HEK293 (cell line): Measurements from ENCODE around the gene USP30.

Source experiments
- CTCF ChIA-PET: fragments of 350-600 bp; formaldehyde crosslinking; extraction: SDS; loops from one replicate; lab custom pipeline; 2021; ENCODE audit warnings: antibody characterized with exemption; lab: Yijun Ruan, JAX
- POLR2A ChIA-PET: fragments of 300-600 bp; formaldehyde crosslinking; extraction: SDS; loops from one replicate; lab custom pipeline; 2020; ENCODE audit warnings: antibody characterized with exemption, inconsistent platforms; lab: Yijun Ruan, JAX
- H3K27ac ChIP-seq: fragments of 200-500 bp; sonication (Bioruptor generic); 2 replicates; pipeline ENCODE4 v1.5.1; 2014; ENCODE audit warnings: low read depth, low read length, control low read depth, inconsistent platforms; ENCODE audit errors: extremely low read depth
- H3K36me3 ChIP-seq, 2 experiments: fragments of 200-500 bp in 1 of 2; sonication (Bioruptor generic) in 1 of 2; 1 replicate in 1 of 2; 2 replicates in 1 of 2; pipeline ENCODE4 v1.5.1; 2014 to 2017; ENCODE audit warnings: inconsistent platforms in 2 of 2, low read length in 2 of 2; ENCODE audit not compliant: control insufficient read depth in 2 of 2, insufficient read depth in 1 of 2
- H3K4me1 ChIP-seq: fragments of 200-500 bp; sonication (Bioruptor generic); 2 replicates; pipeline ENCODE4 v1.5.1; 2014; ENCODE audit warnings: mild to moderate bottlenecking, low read length, inconsistent platforms; ENCODE audit not compliant: control insufficient read depth, insufficient read depth
- H3K4me3 ChIP-seq: 2 replicates; pipeline ENCODE4 v1.5.1; 2011; ENCODE audit warnings: low read depth, mild to moderate bottlenecking, control low read depth, low read length, moderate library complexity
- H3K9me3 ChIP-seq: fragments of 200-500 bp; sonication (Bioruptor generic); 2 replicates; pipeline ENCODE4 v1.5.1; 2014; ENCODE audit warnings: low read depth, low read length, inconsistent platforms; ENCODE audit not compliant: control insufficient read depth, insufficient read depth
- GLIS1 ChIP-seq: fragments of 450-650 bp; formaldehyde crosslinking; IDR thresholded peaks from 2 replicates; pipeline ENCODE4 v1.5.1; 2016; ENCODE audit warnings: missing biosample characterization, missing genetic modification characterization
- KLF1 ChIP-seq: fragments of 450-650 bp; formaldehyde crosslinking; IDR thresholded peaks from 2 replicates; pipeline ENCODE4 v1.5.1; 2016; ENCODE audit warnings: missing biosample characterization, missing genetic modification characterization
- KLF10 ChIP-seq: fragments of 450-650 bp; IDR thresholded peaks from 2 replicates; pipeline ENCODE4 v1.5.1; 2018; ENCODE audit warnings: missing biosample characterization, mild to moderate bottlenecking, missing genetic modification characterization
- SCRT2 ChIP-seq: fragments of 450-650 bp; formaldehyde crosslinking; IDR thresholded peaks from 2 replicates; pipeline ENCODE4 v1.5.1; 2016; ENCODE audit warnings: missing biosample characterization, missing genetic modification characterization
- ZFHX2 ChIP-seq: fragments of 450-650 bp; formaldehyde crosslinking; conservative IDR thresholded peaks from 2 replicates; pipeline ENCODE4 v1.5.1; 2016; ENCODE audit warnings: missing biosample characterization, missing genetic modification characterization
- ZIC2 ChIP-seq: fragments of 450-650 bp; formaldehyde crosslinking; IDR thresholded peaks from 2 replicates; pipeline ENCODE4 v1.5.1; 2016; ENCODE audit warnings: missing biosample characterization, missing genetic modification characterization
- ZNF132 ChIP-seq: fragments of 450-650 bp; formaldehyde crosslinking; IDR thresholded peaks from 2 replicates; pipeline ENCODE4 v1.5.1; 2017; ENCODE audit warnings: missing biosample characterization, missing genetic modification characterization, borderline replicate concordance
- ZNF341 ChIP-seq: fragments of 450-650 bp; formaldehyde crosslinking; IDR thresholded peaks from 2 replicates; pipeline ENCODE4; 2016; ENCODE audit warnings: low read depth, missing biosample characterization, missing genetic modification characterization
- ZNF423 ChIP-seq: fragments of 450-650 bp; formaldehyde crosslinking; IDR thresholded peaks from 2 replicates; pipeline ENCODE4 v1.5.1; 2016; ENCODE audit warnings: missing biosample characterization, missing genetic modification characterization
- ZNF843 ChIP-seq: fragments of 450-650 bp; formaldehyde crosslinking; IDR thresholded peaks from 2 replicates; pipeline ENCODE4 v1.5.1; 2016; ENCODE audit warnings: missing biosample characterization, missing genetic modification characterization
- ZXDB ChIP-seq: fragments of 450-650 bp; formaldehyde crosslinking; IDR thresholded peaks from 2 replicates; pipeline ENCODE4 v1.5.1; 2016; ENCODE audit warnings: missing biosample characterization, missing genetic modification characterization
- TF ChIP-seq, protein P1 (sequence below): fragments of 450-650 bp; IDR thresholded peaks from 2 replicates; pipeline ENCODE4 v1.5.1; 2018; ENCODE audit warnings: missing biosample characterization, mild to moderate bottlenecking, missing genetic modification characterization
- TF ChIP-seq, protein P2 (sequence below): fragments of 450-650 bp; formaldehyde crosslinking; IDR thresholded peaks from 2 replicates; pipeline ENCODE4 v1.5.1; 2016; ENCODE audit warnings: missing biosample characterization, missing genetic modification characterization
- TF ChIP-seq, protein P3 (sequence below): fragments of 450-650 bp; formaldehyde crosslinking; conservative IDR thresholded peaks from 2 replicates; pipeline ENCODE4 v1.5.1; 2016; ENCODE audit warnings: low read depth, missing biosample characterization, missing genetic modification characterization
- TF ChIP-seq, protein P4 (sequence below): fragments of 450-650 bp; formaldehyde crosslinking; IDR thresholded peaks from 2 replicates; pipeline ENCODE4 v1.5.1; 2017; ENCODE audit warnings: missing biosample characterization, missing genetic modification characterization
- TF ChIP-seq, protein P5 (sequence below): fragments of 450-650 bp; formaldehyde crosslinking; IDR thresholded peaks from 2 replicates; pipeline ENCODE4 v1.5.1; 2016; ENCODE audit warnings: missing biosample characterization, missing genetic modification characterization
- TF ChIP-seq, protein P6 (sequence below): fragments of 450-650 bp; formaldehyde crosslinking; IDR thresholded peaks from 2 replicates; pipeline ENCODE4 v1.5.1; 2016; ENCODE audit warnings: missing biosample characterization, missing genetic modification characterization

USP30 gene

DNA sequence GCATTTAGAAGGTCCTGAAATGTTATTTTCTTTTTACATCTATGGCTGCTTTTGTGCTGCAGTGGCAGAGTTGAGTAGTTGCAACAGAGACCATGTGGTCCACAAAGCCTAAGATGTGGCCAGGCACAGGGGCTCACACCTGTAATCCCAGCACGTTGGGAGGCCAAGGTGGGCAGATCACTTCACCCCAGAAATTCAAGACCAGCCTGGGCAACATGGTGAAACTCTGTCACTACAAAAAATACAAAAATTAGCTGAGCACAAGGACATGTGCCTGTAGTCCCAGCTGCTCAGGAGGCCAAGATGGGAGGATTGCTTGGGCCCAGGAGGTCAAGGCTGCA lies 13.4 kb downstream of the USP30 start:
- Histone ChIP-seq H3K9me3 (no peaks in the 10 kb centered on the region), H3K36me3 (peaks cover 6 to 47% of the 10 kb centered on the region in 2 experiments; a peak in 2 of 3 replicates), H3K4me3 (no peak overlapping the region), H3K4me1 (no peaks in the 10 kb centered on the region), H3K27ac (no peak overlapping the region)
- POLR2A ChIA-PET: no interaction called here
- TF ChIP-seq ZNF843: no peak
- TF ChIP-seq ZFHX2: no peak
- TF ChIP-seq GLIS1 (tag by site-specific recombination): no peak
- CTCF ChIA-PET: no interaction called here

DNA sequence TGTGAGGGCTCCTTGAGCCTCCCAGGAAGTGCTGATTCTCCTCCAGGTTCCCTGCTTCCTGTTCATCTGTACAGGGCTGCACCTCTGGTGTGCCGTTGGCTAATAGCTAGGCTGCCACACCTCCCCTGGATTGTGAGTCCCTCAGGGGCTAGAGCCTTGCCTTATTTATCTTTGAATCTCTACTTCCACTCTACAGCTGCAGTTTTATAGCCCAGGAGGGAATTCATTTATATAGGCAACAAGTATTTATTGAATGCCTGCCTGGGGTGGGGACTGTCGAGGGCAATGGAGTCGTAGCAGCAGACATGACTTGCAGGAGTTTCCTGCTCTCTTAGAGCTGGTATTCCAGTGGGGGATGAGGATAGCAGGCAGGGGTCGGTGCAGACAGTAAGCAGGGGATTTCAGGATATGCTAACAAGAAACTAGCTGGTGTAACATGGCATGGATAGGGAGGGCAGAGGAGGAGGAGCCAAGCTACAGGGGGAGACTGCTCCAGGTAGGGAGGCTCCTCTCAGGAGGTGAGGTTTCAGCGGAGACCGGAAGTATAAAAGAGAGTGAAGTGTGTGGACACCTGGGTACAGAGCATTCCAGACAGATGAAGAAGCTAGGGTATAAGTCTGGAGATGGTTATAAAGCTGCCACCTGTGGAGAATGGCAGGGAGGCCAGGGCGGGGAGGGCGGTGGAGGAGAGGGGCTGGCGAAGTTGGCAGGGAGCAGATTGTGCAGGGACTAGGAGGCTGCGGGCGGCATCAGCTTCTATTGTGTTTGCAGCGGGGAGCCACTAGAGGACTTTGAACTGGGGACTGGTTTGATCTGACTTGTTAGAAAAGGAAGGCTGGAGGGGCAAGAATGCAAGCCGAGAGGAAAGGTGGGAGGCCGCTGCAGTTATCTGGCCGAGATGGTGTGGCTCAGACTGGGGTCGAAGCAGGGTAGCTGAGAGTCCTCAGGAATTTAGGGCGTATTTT lies 17.2 kb downstream of the USP30 start:
- POLR2A ChIA-PET: interaction anchor here (1.0 kb wide), 1 partner anchor 17 kb away, joined by 3 read pairs; the partner anchor contains the start of gene USP30
- TF ChIP-seq SCRT2 (peak; percentile 60; the same call in 1 of the 2 replicates), GLIS1 (tag by site-specific recombination) (peak; percentile 38; the same call in 1 of the 2 replicates), ZXDB (tag by site-specific recombination) (no peak), ZNF132 (no peak), ZNF423 (tag by site-specific recombination) (peak; percentile 93), ZIC2 (peak; percentile 67), KLF1 (peak; percentile 97), KLF10 (peak; percentile 71; the same call in 1 of the 2 replicates), ZNF341 (peak; percentile 74)
- TF ChIP-seq, protein P1, sequence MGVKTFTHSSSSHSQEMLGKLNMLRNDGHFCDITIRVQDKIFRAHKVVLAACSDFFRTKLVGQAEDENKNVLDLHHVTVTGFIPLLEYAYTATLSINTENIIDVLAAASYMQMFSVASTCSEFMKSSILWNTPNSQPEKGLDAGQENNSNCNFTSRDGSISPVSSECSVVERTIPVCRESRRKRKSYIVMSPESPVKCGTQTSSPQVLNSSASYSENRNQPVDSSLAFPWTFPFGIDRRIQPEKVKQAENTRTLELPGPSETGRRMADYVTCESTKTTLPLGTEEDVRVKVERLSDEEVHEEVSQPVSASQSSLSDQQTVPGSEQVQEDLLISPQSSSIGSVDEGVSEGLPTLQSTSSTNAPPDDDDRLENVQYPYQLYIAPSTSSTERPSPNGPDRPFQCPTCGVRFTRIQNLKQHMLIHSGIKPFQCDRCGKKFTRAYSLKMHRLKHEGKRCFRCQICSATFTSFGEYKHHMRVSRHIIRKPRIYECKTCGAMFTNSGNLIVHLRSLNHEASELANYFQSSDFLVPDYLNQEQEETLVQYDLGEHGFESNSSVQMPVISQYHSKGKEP: 0 out of 2 replicates have a peak, but pooled peaks have one; percentile 26
- TF ChIP-seq, protein P2, sequence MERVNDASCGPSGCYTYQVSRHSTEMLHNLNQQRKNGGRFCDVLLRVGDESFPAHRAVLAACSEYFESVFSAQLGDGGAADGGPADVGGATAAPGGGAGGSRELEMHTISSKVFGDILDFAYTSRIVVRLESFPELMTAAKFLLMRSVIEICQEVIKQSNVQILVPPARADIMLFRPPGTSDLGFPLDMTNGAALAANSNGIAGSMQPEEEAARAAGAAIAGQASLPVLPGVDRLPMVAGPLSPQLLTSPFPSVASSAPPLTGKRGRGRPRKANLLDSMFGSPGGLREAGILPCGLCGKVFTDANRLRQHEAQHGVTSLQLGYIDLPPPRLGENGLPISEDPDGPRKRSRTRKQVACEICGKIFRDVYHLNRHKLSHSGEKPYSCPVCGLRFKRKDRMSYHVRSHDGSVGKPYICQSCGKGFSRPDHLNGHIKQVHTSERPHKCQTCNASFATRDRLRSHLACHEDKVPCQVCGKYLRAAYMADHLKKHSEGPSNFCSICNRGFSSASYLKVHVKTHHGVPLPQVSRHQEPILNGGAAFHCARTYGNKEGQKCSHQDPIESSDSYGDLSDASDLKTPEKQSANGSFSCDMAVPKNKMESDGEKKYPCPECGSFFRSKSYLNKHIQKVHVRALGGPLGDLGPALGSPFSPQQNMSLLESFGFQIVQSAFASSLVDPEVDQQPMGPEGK (tag by site-specific recombination): no peak
- TF ChIP-seq, protein P3, sequence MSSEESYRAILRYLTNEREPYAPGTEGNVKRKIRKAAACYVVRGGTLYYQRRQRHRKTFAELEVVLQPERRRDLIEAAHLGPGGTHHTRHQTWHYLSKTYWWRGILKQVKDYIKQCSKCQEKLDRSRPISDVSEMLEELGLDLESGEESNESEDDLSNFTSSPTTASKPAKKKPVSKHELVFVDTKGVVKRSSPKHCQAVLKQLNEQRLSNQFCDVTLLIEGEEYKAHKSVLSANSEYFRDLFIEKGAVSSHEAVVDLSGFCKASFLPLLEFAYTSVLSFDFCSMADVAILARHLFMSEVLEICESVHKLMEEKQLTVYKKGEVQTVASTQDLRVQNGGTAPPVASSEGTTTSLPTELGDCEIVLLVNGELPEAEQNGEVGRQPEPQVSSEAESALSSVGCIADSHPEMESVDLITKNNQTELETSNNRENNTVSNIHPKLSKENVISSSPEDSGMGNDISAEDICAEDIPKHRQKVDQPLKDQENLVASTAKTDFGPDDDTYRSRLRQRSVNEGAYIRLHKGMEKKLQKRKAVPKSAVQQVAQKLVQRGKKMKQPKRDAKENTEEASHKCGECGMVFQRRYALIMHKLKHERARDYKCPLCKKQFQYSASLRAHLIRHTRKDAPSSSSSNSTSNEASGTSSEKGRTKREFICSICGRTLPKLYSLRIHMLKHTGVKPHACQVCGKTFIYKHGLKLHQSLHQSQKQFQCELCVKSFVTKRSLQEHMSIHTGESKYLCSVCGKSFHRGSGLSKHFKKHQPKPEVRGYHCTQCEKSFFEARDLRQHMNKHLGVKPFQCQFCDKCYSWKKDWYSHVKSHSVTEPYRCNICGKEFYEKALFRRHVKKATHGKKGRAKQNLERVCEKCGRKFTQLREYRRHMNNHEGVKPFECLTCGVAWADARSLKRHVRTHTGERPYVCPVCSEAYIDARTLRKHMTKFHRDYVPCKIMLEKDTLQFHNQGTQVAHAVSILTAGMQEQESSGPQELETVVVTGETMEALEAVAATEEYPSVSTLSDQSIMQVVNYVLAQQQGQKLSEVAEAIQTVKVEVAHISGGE: 0 out of 2 replicates have a peak, but pooled peaks have one; percentile 15
- TF ChIP-seq, protein P4, sequence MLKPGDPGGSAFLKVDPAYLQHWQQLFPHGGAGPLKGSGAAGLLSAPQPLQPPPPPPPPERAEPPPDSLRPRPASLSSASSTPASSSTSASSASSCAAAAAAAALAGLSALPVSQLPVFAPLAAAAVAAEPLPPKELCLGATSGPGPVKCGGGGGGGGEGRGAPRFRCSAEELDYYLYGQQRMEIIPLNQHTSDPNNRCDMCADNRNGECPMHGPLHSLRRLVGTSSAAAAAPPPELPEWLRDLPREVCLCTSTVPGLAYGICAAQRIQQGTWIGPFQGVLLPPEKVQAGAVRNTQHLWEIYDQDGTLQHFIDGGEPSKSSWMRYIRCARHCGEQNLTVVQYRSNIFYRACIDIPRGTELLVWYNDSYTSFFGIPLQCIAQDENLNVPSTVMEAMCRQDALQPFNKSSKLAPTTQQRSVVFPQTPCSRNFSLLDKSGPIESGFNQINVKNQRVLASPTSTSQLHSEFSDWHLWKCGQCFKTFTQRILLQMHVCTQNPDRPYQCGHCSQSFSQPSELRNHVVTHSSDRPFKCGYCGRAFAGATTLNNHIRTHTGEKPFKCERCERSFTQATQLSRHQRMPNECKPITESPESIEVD: peak; percentile 36; the same call in 1 of the 2 replicates
- TF ChIP-seq, protein P5, sequence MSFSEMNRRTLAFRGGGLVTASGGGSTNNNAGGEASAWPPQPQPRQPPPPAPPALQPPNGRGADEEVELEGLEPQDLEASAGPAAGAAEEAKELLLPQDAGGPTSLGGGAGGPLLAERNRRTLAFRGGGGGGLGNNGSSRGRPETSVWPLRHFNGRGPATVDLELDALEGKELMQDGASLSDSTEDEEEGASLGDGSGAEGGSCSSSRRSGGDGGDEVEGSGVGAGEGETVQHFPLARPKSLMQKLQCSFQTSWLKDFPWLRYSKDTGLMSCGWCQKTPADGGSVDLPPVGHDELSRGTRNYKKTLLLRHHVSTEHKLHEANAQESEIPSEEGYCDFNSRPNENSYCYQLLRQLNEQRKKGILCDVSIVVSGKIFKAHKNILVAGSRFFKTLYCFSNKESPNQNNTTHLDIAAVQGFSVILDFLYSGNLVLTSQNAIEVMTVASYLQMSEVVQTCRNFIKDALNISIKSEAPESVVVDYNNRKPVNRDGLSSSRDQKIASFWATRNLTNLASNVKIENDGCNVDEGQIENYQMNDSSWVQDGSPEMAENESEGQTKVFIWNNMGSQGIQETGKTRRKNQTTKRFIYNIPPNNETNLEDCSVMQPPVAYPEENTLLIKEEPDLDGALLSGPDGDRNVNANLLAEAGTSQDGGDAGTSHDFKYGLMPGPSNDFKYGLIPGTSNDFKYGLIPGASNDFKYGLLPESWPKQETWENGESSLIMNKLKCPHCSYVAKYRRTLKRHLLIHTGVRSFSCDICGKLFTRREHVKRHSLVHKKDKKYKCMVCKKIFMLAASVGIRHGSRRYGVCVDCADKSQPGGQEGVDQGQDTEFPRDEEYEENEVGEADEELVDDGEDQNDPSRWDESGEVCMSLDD (tag by site-specific recombination): no peak
- TF ChIP-seq, protein P6, sequence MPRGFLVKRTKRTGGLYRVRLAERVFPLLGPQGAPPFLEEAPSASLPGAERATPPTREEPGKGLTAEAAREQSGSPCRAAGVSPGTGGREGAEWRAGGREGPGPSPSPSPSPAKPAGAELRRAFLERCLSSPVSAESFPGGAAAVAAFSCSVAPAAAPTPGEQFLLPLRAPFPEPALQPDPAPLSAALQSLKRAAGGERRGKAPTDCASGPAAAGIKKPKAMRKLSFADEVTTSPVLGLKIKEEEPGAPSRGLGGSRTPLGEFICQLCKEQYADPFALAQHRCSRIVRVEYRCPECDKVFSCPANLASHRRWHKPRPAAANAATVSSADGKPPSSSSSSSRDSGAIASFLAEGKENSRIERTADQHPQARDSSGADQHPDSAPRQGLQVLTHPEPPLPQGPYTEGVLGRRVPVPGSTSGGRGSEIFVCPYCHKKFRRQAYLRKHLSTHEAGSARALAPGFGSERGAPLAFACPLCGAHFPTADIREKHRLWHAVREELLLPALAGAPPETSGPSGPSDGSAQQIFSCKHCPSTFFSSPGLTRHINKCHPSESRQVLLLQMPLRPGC (tag by site-specific recombination): no peak

More for the DNA sequence above, 17.2 kb downstream of the USP30 start:
- Histone ChIP-seq H3K27ac (no peak overlapping the region), H3K9me3 (no peaks in the 10 kb centered on the region), H3K4me1 (no peaks in the 10 kb centered on the region), H3K36me3 (peaks cover 8 to 73% of the 10 kb centered on the region in 2 experiments), H3K4me3 (no peak overlapping the region)
- CTCF ChIA-PET: interaction anchor here (0.6 to 0.7 kb wide), 3 partner anchors 119 to 407 kb away, joined by 3 read pairs; no protein-coding TSS in a partner anchor
